GM18511 (cell line): Measurements from ENCODE around the gene FAM50B.

Experiments
- ATAC-seq: cut with Tn5 transposase; IDR thresholded peaks from one replicate; pipeline ENCODE4 v1.9.1; 2021; ENCODE audit warnings: mild to moderate bottlenecking, moderate library complexity; ENCODE audit not compliant: unreplicated experiment

The FAM50B gene

GRCh38 chr6:3819161-3820110, 29.7 kb upstream of the FAM50B start:
- ATAC-seq, result no peak

DNA sequence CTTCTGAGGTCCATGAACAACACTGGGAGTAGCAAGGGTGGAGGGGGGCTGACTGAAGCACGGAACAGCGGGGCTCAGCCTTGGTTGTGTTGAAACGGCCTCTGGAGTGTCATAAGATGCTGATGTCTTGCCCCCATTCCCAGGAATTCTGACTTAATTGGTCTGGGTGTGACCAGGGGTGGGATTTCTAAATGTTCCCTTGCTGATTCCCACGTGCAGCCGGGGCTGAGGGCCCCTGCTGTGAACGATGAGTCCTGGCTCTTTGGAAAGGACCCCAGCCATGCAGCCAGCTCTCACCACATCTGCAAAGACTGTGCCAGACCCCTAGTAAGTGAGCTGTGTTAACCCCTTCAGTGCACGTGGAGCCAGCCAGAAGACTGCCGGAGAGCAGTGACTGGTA, 28.6 kb upstream of the FAM50B start:
- ATAC-seq, result no peak

- ATAC-seq, result no peak
Observed at GRCh38 chr6:3822747-3823445, 26.3 kb upstream of the FAM50B start.

DNA sequence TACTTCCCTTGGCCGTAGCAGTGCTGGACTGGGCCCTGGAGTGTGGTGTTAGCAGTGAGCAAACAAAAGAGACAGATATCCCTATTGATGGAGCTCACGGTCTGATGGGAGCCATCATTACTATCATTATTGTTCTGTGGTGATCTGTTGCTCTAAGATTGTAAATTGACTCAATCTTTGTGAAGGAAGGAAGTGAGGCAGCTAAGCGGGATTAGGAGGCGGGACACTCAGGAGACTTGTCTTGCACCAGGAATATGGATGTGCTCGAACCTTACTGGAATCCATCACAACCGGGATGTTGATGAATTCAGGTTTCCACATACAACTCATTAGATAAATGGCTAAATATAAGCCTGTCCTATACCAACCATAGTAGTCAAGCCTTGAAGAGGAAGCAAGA, 25.5 kb upstream of the FAM50B start:
- no peak for ATAC-seq

DNA sequence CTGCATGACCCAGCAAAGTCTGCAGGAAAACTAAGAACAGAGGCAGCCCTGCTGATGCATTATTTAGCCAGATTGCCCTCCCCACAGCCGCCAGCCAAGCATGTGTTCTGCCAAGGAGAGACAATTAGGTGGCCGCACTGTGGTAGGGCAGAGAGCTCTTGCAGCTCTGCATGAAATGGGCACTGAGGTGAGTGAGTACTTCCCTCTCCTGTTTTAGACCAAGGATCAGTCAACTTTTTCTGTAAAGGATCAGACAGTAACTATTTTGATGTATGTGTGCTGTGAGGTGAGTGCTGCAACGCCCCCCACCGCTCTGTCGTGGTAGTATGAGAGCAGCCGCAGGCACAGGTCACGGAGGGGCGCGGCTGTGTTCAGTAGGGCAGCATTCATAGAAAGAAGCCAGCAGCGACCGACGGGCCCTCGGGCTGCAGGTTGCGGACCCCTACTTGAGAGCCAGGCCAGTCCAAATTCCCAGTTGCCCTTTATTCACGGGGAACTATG, 23.8 kb upstream of the FAM50B start:
- ATAC-seq, result no peak

DNA sequence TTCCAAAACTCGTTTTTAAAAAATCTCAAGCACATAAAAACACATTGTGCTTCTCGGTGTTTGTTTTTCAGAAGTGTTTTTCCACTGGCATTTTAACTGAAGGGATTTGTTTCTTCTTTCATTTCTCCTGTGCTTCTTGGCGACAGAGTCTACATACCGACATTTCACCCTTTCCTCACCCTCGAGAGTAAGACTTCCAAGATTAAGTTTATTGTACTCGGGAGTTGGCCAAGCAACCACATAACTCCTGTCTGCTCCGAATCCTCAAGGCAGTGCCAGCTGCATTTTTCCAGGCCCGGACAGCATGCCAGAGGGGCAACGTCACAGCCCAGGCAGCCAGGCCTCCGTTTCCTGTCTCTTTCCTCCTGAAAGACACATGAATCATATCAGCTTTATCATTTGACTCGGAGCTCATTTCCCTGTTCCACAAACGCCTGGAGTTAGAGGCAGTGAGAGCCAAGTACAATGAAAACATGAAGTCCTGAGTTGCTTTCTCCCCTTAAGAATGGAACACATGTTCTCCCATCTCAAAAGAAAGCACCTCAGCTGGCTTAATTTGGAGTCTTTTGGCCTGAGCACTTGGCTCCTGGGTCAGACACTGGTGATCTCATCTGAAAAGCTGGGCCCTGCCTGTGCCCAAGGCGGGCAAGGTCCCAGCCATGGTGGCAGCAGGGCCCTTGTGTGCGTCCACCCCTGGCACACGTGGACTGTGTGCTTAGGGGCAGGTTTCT, 23.2 kb upstream of the FAM50B start:
- ATAC-seq, result no peak

GRCh38 chr6:3829285-3829684, 19.9 kb upstream of the FAM50B start:
- ATAC-seq, result no peak

GRCh38 chr6:3830806-3831205, 18.4 kb upstream of the FAM50B start:
- ATAC-seq, result no peak

DNA sequence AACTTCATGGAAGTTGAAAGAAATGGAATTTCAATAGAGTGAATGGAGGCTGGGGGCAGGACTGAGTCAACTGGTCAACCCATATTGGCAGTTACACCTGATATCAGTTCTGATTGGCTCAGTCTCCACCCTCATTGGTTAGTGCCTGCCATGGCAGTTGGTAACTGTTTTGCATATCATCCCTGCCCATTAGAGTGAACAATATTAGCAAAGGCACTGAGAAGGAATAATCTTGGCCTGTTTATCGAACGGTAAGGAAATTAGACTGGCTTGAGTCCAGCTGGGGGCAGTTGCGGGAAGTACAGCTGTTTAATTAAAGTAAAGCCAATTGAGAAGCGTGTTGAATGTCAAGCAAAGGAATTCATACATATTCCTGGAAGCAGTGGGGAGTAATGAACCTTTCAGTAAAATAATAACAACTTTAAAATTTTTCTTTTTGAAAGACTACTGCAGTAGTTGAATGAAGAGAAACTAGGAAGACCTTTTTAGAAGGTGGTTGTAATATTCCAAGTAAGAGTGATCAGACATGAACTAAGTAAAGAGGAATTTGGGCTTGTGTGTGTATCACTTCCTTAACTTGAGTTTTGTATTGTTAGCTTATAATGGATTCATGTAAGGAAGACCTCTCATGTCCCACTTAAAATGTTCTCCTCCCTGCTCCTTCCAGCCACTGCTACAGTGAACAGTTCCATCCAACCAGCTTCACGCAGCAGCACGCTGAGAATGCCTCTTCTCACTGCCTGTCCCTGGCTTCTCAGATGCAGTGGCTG, 17.2 kb upstream of the FAM50B start:
- no peak for ATAC-seq

- ATAC-seq, result no peak
Observed at GRCh38 chr6:3835055-3835731, 14.0 kb upstream of the FAM50B start.

DNA sequence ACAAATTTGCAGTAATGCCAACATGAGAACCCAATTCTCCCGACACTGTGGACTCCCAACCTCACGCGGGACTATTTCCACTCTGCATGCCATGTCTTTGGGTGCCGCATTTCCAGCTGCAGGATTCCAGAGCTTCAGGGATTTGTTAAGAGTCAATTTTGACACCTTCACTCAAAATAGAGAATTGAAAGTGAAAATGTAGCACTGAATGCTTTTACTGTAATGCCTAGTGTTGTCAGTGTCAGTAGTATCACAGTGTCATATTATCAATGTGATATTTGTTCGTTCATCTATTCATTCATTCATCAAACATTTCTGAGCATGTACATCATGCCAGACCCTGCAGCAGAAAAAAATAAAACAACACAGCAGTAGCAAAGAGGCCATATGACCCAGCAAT, 13.4 kb upstream of the FAM50B start:
- no peak for ATAC-seq

- ATAC-seq, result no peak
Observed at GRCh38 chr6:3836566-3836965, 12.6 kb upstream of the FAM50B start.

- no peak for ATAC-seq
Observed at GRCh38 chr6:3837781-3838180, 11.4 kb upstream of the FAM50B start.

DNA sequence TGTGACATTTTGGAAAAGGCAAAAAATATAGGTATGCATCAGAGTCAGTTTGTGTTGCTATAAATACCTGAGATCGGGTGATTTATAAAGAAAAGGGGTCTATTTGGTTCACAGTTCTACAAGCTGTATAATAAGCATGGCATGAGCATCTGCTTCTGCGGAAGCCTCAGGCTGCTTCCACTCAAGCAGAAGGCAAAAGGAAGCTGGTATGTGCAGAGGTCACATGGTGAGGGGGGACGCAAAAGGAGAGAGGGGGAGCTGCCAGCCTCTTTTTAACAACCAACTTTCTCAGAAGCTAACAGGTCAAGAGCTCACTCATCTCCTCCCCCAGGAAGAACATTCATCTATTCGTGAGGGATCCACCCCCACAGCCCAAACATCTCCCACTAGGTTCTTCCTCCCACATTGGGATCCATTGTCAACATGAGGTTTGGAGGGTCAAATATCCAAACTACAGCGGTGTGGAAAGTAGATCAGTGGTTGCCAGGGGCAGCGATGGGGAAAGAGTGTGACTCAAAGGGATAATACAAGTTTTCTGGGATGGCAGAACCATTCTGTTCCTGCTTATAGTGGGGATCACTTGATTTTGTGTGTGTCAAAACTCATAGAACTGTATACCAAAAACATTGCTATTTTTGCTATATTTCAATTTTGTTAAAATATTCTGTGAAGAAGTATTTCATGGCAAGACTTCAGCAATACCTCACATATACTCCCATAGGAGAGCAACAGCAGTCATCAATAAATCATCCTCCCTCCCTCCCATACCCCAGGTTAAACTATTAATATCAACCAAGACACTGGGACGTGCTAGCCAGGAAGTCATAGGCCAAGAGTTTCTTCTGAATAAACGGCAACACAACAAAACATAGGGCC, 9.9 kb upstream of the FAM50B start:
- ATAC-seq, result no peak

DNA sequence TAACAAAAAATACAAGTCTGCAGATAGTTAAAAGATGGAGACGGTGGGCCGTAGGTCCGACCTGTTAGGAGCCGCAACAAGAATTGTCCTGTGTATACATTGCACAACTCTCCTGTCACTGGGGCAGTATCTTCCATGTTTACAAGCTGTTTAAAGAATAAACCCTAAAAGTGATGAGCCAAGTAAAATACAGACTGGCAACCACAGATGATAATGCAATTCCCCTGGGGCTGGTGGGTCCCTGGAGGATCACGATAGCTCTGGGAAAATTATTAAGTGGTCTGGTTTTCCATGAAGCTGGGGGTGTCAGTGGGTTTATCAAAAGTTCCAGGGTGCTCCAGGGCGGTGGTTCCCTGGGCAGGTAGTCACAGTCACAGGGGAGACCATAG, 8.1 kb upstream of the FAM50B start:
- no peak for ATAC-seq

DNA sequence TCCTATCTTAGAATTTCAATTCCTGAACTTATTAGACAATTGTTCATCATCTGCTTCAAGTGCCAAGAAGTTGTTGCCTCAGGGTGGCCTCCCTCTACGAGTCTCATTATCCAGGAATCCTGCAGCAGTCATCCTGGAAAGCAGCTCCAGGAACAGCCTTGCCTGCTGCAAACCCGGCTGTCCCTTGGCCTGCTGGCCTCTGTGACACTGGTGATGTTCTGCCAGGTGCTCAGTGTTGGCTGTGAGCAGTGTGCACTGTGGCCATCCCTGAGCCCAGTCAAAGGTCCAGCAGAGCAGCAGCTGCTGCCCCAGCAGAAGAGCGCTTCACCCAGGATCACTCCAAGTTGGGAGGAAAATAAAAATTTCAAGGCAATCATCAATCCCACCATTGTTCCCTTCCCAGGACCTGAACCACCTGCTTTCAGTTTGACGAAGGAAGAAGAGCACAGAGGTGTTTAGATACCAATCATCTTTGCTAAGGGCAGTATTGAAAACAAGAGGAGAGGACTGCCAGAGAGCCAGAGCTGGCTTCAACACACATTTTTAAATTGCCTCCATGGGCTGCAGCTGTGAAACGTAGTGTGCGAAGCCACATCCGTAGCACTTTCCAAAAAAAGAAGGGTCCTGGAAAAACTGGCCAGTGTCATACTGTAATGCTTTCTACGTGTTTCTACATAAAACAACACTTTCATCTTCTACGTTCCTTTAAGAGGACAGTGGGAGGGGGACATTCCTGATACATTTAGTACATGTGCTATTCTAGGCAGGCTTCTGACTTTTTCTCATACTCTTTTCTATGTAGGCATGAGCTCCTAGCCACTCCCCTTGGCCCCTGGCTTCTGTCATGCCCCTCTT, 7.2 kb upstream of the FAM50B start:
- no peak for ATAC-seq

DNA sequence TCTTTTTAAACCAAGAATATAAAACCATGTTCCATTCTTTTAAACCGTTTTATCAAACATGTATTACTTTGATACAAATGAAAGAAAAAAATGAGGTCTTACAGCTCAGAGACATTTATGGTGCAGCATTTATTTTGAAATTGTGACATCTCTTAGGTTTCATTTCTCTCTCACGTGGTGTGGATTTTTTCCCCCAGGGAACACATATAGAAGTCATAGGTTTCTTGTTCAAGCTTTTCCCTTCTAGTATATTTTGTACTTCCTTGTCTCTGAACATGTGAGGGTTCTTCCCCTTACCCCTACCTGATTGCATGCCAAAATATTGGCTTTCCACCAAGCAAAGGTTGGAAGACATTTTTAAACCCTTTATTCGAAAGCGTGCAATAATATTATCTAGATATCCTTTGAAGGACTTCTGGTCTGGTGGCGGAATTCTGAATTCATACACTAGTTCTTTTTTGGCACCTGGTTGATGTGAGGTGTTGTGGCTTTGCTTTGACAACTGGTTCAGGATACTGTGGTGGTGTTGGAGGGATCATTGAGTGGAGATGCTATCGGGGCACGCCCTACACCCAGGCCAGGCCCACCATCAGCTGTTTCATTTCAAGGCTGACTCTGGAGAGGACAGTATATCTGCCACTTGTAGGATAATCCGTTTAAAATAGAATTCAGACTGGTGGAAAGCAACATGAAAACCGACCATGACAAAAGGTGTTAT, 5.6 kb upstream of the FAM50B start:
- no peak for ATAC-seq

DNA sequence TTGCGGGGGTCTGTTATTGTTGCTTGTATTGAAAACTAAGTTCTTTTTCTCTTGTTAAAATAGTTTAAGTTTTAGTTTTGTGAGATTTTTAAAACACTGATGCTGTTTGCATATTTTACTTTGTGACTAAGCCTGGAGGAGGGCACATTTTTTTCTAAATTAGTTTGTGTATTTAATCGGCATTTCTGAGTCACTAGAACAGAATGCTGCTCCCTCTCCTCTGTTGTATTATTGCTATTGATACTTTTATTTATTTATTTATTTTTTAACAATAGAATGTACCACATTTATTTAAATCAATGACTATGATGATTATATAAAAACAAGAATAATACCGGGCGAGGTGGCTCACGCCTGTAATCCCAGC, 5.1 kb upstream of the FAM50B start:
- ATAC-seq, result no peak
